HEK293T (cell line): ENCODE results near the gene AMIGO3.
A peak's percentile ranks its signal among the peaks of the same experiment; 100 is the strongest.

Experiments used
- CTCF ChIA-PET: fragments of 350-600 bp; formaldehyde crosslinking; extraction: SDS; loops from one replicate; lab custom pipeline; 2021; ENCODE audit warnings: antibody characterized with exemption, inconsistent platforms; lab: Yijun Ruan, JAX
- POLR2A ChIA-PET: fragments of 350-600 bp; formaldehyde crosslinking; extraction: SDS; loops from one replicate; lab custom pipeline; 2020; ENCODE audit warnings: antibody characterized with exemption, inconsistent platforms; lab: Yijun Ruan, JAX
- DNase-seq: peaks from one replicate; pipeline ENCODE4 v3.0.0; 2012; ENCODE audit warnings: mixed read lengths; ENCODE audit errors: extremely low spot score
- ARNT ChIP-seq: fragments of 450-650 bp; IDR thresholded peaks from 2 replicates; pipeline ENCODE4 v1.6.1; 2017; ENCODE audit warnings: mild to moderate bottlenecking
- BHLHE40 ChIP-seq: fragments of 450-650 bp; IDR thresholded peaks from 2 replicates; pipeline ENCODE4 v1.6.1; 2016; ENCODE audit warnings: mild to moderate bottlenecking, moderate library complexity, borderline replicate concordance
- CTBP1 ChIP-seq: fragments of 450-650 bp; IDR thresholded peaks from 2 replicates; pipeline ENCODE4 v1.6.1; 2016; ENCODE audit warnings: borderline replicate concordance
- ELF4 ChIP-seq: fragments of 450-650 bp; IDR thresholded peaks from 2 replicates; pipeline ENCODE4 v1.6.1; 2017; ENCODE audit warnings: antibody characterized with exemption
- FOXA1 ChIP-seq: fragments of 450-650 bp; IDR thresholded peaks from 2 replicates; pipeline ENCODE4 v1.6.1; 2016; ENCODE audit warnings: mild to moderate bottlenecking
- FOXK2 ChIP-seq: fragments of 450-650 bp; IDR thresholded peaks from 2 replicates; pipeline ENCODE4 v1.6.1; 2016; ENCODE audit warnings: mild to moderate bottlenecking
- FOXM1 ChIP-seq: fragments of 450-650 bp; IDR thresholded peaks from 2 replicates; pipeline ENCODE4 v1.6.1; 2017; ENCODE audit warnings: mild to moderate bottlenecking, borderline replicate concordance
- HDGF ChIP-seq: fragments of 450-650 bp; IDR thresholded peaks from 2 replicates; pipeline ENCODE4 v1.6.1; 2017; ENCODE audit warnings: antibody characterized with exemption, borderline replicate concordance
- L3MBTL2 ChIP-seq: fragments of 450-650 bp; conservative IDR thresholded peaks from 2 replicates; pipeline ENCODE4 v1.6.1; 2016; ENCODE audit warnings: mild to moderate bottlenecking
- LEF1 ChIP-seq: fragments of 450-650 bp; IDR thresholded peaks from 2 replicates; pipeline ENCODE4 v1.6.1; 2017; ENCODE audit warnings: mild to moderate bottlenecking, borderline replicate concordance
- NFRKB ChIP-seq: fragments of 450-650 bp; IDR thresholded peaks from 2 replicates; pipeline ENCODE4 v1.6.1; 2016; ENCODE audit warnings: mild to moderate bottlenecking, moderate library complexity
- PKNOX1 ChIP-seq: fragments of 450-650 bp; IDR thresholded peaks from 2 replicates; pipeline ENCODE4 v1.6.1; 2016
- SP1 ChIP-seq: fragments of 450-650 bp; IDR thresholded peaks from 2 replicates; pipeline ENCODE4 v1.6.1; 2017
- SUZ12 ChIP-seq: fragments of 450-650 bp; IDR thresholded peaks from 2 replicates; pipeline ENCODE4 v1.6.1; 2016; ENCODE audit warnings: mild to moderate bottlenecking
- TARDBP ChIP-seq: fragments of 450-650 bp; IDR thresholded peaks from 2 replicates; pipeline ENCODE4 v1.6.1; 2016
- ZNF384 ChIP-seq: fragments of 450-650 bp; IDR thresholded peaks from 2 replicates; pipeline ENCODE4 v1.6.1; 2016

Gene AMIGO3

GRCh38 chr3:49674497-49674983 lies 44.9 kb downstream of the AMIGO3 start:
- no peak for DNase-seq
- TF ChIP-seq L3MBTL2 = peak; percentile 37; the same call in 1 of the 2 replicates
- no peak for TF ChIP-seq NFRKB
- no peak for TF ChIP-seq LEF1
- TF ChIP-seq BHLHE40 = no peak
- no peak for TF ChIP-seq HDGF
- no peak for TF ChIP-seq PKNOX1
- ChIA-PET POLR2A (no interaction called here), CTCF (no interaction called here)

- TF ChIP-seq NFRKB (no peak), BHLHE40 (no peak), FOXM1 (no peak), FOXA1 (no peak), L3MBTL2 (peak; percentile 86), FOXK2 (no peak), ELF4 (peak; percentile 56), ZNF384 (no peak), LEF1 (no peak), CTBP1 (no peak; the same call in 1 of the 2 replicates), PKNOX1 (peak; percentile 90), SUZ12 (no peak), SP1 (no peak), ARNT (no peak), HDGF (no peak), TARDBP (peak; percentile 89)
- ChIA-PET POLR2A (interaction anchor here (1.0 to 2.6 kb wide), 5 partner anchors 11 to 136 kb away, joined by 3 to 26 read pairs (median 5); no protein-coding TSS in a partner anchor), CTCF (interaction anchor here (1.1 kb wide), 1 partner anchor 134 kb away, joined by 3 read pairs; no protein-coding TSS in a partner anchor)
- DNase-seq = peak; percentile 98
Measured at GRCh38 chr3:49673715-49674496, 45.6 kb downstream of the AMIGO3 start, which contains the start of gene APEH. Gene APEH (plus strand): TSS chr3:49674351. CDS start chr3:49674402, 51 bp downstream.

- ChIA-PET CTCF (interaction anchor here (0.6 to 1.1 kb wide), 2 partner anchors 28 to 134 kb away, joined by 3 read pairs; no protein-coding TSS in a partner anchor), POLR2A (interaction anchor here (1.0 to 2.6 kb wide), 5 partner anchors 10 to 135 kb away, joined by 3 to 26 read pairs (median 5); no protein-coding TSS in a partner anchor)
- peak; percentile 15 for DNase-seq
- TF ChIP-seq FOXA1 = no peak
- TF ChIP-seq L3MBTL2 = peak; percentile 93; the same call in 1 of the 2 replicates
- peak; percentile 81; the same call in 1 of the 2 replicates for TF ChIP-seq HDGF
- no peak for TF ChIP-seq ZNF384
Measured at GRCh38 chr3:49673121-49673714, 46.3 kb downstream of the AMIGO3 start.

GRCh38 chr3:49671291-49672288 lies 47.9 kb downstream of the AMIGO3 start:
- TF ChIP-seq HDGF (0 out of 2 replicates have a peak, but pooled peaks have one; percentile 69), L3MBTL2 (no peak), BHLHE40 (no peak), SP1 (no peak), FOXM1 (no peak), FOXA1 (no peak), SUZ12 (no peak), CTBP1 (no peak), NFRKB (no peak)
- CTCF ChIA-PET = interaction anchor here (0.6 to 2.1 kb wide), 7 partner anchors 8 to 266 kb away, joined by 3 to 36 read pairs (median 5); partner anchors contain the start of gene BSN
- DNase-seq = peak; percentile 83
- POLR2A ChIA-PET = interaction anchor here (0.6 to 2.6 kb wide), 5 partner anchors 117 to 203 kb away, joined by 3 to 26 read pairs (median 6); partner anchors contain the start of gene BSN

GRCh38 chr3:49670940-49671290 lies 48.6 kb downstream of the AMIGO3 start:
- CTCF ChIA-PET = interaction anchor here (1.1 to 2.1 kb wide), 2 partner anchors 7 to 131 kb away, joined by 3 to 36 read pairs; no protein-coding TSS in a partner anchor
- TF ChIP-seq LEF1 = no peak
- POLR2A ChIA-PET = interaction anchor here (1.2 to 2.6 kb wide), 2 partner anchors 116 to 131 kb away, joined by 6 to 26 read pairs; partner anchors contain the start of gene BSN
- no peak for DNase-seq

GRCh38 chr3:49669352-49669751 lies 50.1 kb downstream of the AMIGO3 start:
- DNase-seq = no peak
- POLR2A ChIA-PET = interaction anchor here (0.9 to 1.8 kb wide), 2 partner anchors 129 to 214 kb away, joined by 3 to 10 read pairs; no protein-coding TSS in a partner anchor
- TF ChIP-seq L3MBTL2 = no peak
- CTCF ChIA-PET = interaction anchor here (0.5 to 1.6 kb wide), 3 partner anchors 62 to 132 kb away, joined by 4 to 6 read pairs (median 5); no protein-coding TSS in a partner anchor
